KMS-11 (cell line): ENCODE data around the gene PGAP6.
"Not testable (repeated sequence)": the region's sequence is repeated elsewhere in the genome, so short reads cannot be mapped to it uniquely, and the experiment has no call there.

Experiments
- H2AFZ ChIP-seq: fragments of 200-600 bp; sonication (generic); 2 replicates; pipeline ENCODE4 v1.6.1; 2016; ENCODE audit warnings: antibody characterized with exemption, mixed run types, low read depth
- H3K27ac ChIP-seq: fragments of 200-600 bp; sonication (generic); 2 replicates; pipeline ENCODE4 v1.6.1; 2016; ENCODE audit warnings: mild to moderate bottlenecking, mixed run types
- H3K27me3 ChIP-seq: fragments of 200-600 bp; sonication (generic); 2 replicates; pipeline ENCODE4 v1.6.1; 2017; ENCODE audit warnings: mild to moderate bottlenecking, low read depth, mixed run types, moderate library complexity; ENCODE audit not compliant: insufficient read depth
- H3K36me3 ChIP-seq: fragments of 200-600 bp; sonication (generic); 2 replicates; pipeline ENCODE4 v1.6.1; 2017; ENCODE audit warnings: mild to moderate bottlenecking, mixed run types; ENCODE audit not compliant: insufficient read depth
- H3K4me1 ChIP-seq: fragments of 200-600 bp; sonication (generic); 2 replicates; pipeline ENCODE4 v1.6.1; 2016; ENCODE audit warnings: mild to moderate bottlenecking, low read depth, mixed run types; ENCODE audit not compliant: poor library complexity, severe bottlenecking
- H3K4me2 ChIP-seq: fragments of 200-600 bp; sonication (generic); 2 replicates; pipeline ENCODE4 v1.7.0; 2016; ENCODE audit warnings: mild to moderate bottlenecking, mixed run types
- H3K4me3 ChIP-seq: fragments of 200-600 bp; sonication (generic); IDR thresholded peaks from 2 replicates; pipeline ENCODE4 v1.6.1; 2017; ENCODE audit warnings: low read depth, low read length, mixed read lengths; ENCODE audit not compliant: insufficient read depth
- H3K79me2 ChIP-seq: fragments of 200-600 bp; sonication (generic); 2 replicates; pipeline ENCODE4 v1.6.1; 2016; ENCODE audit warnings: low read depth, mixed run types; ENCODE audit not compliant: insufficient read depth
- H3K9ac ChIP-seq: fragments of 200-600 bp; sonication (generic); 2 replicates; pipeline ENCODE4 v1.6.1; 2016; ENCODE audit warnings: mild to moderate bottlenecking, mixed run types
- H4K20me1 ChIP-seq: fragments of 200-600 bp; sonication (generic); 2 replicates; pipeline ENCODE4 v1.6.1; 2016; ENCODE audit warnings: mild to moderate bottlenecking, mixed run types; ENCODE audit not compliant: insufficient read depth
- TF ChIP-seq, protein P1 (sequence below): fragments of 200-600 bp; sonication (generic); conservative IDR thresholded peaks from 2 replicates; pipeline ENCODE4 v1.6.1; 2017; ENCODE audit warnings: low read depth, mild to moderate bottlenecking, antibody characterized with exemption, low read length, moderate library complexity, mixed read lengths

The PGAP6 gene

DNA sequence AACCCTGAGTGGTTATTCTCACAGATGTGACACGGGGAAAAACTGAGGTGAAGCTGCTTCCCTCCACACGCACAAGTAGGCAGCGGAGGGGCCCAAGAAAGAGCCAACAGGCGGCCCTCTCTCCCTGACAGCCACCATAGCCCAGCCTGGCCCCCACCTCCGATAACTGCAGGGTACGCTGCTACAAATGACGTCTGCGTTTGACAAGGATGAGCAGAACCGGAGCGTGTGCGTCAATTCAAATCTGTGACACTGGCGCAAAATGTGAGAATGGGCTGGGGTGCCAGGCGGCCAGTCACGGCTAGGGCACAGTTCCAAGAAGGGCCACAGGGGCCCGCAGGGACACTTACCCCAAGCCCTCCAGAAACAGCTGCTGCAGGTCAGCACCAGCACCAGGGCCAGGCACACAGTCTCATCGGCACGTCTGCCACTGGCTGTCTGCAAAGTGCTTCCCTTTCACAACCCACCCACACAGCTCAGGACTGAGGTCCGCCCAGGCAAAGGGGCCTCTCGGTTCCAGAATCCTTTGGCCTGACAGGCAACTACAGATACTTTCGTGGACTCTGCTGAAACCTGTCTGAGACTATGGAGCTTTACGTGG, 43.7 kb downstream of the PGAP6 start:
- no peaks in the 10 kb centered on the region for H4K20me1 ChIP-seq
- H3K36me3 ChIP-seq, result no peaks in the 10 kb centered on the region
- peaks cover 84% of the 10 kb centered on the region for H3K79me2 ChIP-seq
- H3K27ac ChIP-seq, result no peak overlapping the region
- no peaks in the 10 kb centered on the region for H3K27me3 ChIP-seq
- H3K4me1 ChIP-seq, result no peaks in the 10 kb centered on the region
- H2AFZ ChIP-seq, result no peak overlapping the region
- H3K4me3 ChIP-seq, result no peak overlapping the region
- TF ChIP-seq, protein P1, sequence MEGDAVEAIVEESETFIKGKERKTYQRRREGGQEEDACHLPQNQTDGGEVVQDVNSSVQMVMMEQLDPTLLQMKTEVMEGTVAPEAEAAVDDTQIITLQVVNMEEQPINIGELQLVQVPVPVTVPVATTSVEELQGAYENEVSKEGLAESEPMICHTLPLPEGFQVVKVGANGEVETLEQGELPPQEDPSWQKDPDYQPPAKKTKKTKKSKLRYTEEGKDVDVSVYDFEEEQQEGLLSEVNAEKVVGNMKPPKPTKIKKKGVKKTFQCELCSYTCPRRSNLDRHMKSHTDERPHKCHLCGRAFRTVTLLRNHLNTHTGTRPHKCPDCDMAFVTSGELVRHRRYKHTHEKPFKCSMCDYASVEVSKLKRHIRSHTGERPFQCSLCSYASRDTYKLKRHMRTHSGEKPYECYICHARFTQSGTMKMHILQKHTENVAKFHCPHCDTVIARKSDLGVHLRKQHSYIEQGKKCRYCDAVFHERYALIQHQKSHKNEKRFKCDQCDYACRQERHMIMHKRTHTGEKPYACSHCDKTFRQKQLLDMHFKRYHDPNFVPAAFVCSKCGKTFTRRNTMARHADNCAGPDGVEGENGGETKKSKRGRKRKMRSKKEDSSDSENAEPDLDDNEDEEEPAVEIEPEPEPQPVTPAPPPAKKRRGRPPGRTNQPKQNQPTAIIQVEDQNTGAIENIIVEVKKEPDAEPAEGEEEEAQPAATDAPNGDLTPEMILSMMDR, result no peak
- H3K9ac ChIP-seq, result no peak overlapping the region
- H3K4me2 ChIP-seq, result no peak overlapping the region

DNA sequence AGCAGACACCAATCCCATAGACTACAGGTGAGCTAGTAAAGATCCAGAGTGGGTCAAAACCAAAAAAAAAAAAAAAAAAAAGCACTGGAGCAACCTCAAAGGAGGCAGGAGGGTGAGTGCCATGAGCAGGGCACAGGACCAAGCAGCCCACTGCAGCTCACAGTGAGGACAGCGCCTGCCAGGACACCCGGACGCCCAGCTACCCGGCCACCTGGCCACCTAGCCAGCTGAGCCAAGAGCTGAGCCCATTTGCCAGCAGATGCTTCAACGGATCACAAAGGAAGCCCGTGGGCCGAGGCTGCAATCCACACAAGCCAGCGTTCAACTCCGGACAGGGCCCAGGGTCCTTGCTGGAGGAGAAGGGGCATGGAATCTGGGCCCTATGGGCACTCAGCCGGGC, 44.3 kb downstream of the PGAP6 start:
- Histone ChIP-seq H3K4me3 (no peak overlapping the region), H3K9ac (no peak overlapping the region), H3K27ac (no peak overlapping the region), H2AFZ (no peak overlapping the region), H3K4me1 (no peaks in the 10 kb centered on the region), H3K4me2 (no peak overlapping the region), H4K20me1 (no peaks in the 10 kb centered on the region), H3K79me2 (peaks cover 82% of the 10 kb centered on the region), H3K36me3 (no peaks in the 10 kb centered on the region), H3K27me3 (no peaks in the 10 kb centered on the region)
- TF ChIP-seq, protein P1, result no peak

DNA sequence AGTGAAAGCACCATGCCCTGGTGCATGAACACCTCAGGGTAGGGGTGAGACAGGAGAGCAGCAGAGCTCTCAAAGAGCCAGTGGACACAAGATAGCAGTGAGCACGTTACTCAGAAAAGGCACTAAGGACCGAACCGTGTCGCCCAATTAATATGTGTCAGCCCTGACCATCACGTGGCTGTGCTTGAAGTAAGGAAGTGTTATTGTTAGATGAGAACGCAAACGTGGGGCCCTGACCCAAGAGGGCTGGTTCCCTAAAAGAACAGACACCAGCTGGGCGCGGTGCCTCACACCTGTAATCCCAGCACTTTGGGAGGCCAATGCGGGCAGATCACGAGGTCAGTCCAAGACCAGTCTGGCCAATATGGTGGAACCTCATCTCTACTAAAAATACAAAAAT, 45.5 kb downstream of the PGAP6 start:
- H3K9ac ChIP-seq, result no peak overlapping the region
- no peaks in the 10 kb centered on the region for H3K4me1 ChIP-seq
- H3K27me3 ChIP-seq, result no peaks in the 10 kb centered on the region
- no peaks in the 10 kb centered on the region for H4K20me1 ChIP-seq
- no peak overlapping the region for H3K27ac ChIP-seq
- TF ChIP-seq, protein P1, result no peak
- H2AFZ ChIP-seq, result no peak overlapping the region
- no peak overlapping the region for H3K4me2 ChIP-seq
- no peaks in the 10 kb centered on the region for H3K36me3 ChIP-seq
- H3K79me2 ChIP-seq, result peaks cover 84% of the 10 kb centered on the region; the same call in 1 of the 2 replicates
- H3K4me3 ChIP-seq, result no peak overlapping the region

DNA sequence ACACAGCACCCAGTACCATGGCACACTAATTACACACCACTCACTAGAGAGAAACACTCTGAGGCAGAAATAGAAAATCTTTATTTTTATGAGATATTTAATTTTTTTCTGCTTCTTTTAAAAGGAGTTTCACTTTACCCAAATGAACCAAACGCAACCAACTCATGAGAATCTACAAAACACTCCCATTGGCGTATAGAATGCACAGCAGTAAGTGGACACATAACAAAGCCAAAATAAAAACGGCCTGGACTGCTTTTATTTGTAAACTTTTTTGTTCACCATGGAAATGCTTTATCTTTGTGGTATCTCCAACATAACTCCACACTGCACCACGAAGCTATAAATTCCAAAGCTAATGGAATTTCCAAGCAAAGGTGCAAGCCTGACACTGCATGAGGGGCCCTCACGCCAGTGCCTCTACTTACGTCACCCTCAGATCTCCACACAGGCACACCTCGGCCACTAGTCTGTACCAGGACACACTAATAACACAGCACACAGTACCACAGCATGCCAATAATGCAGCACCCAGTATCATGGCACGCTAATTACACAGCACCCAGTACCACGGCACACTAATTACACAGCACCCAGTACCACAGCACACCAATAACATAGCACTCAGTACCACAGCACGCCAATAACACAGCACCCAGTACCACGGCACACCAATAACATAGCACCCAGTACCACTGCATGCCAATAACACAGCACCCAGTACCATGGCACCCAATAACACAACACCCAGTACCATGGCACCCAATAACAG, 46.7 kb downstream of the PGAP6 start:
- not testable (repeated sequence) for H3K36me3 ChIP-seq, H3K27me3 ChIP-seq, H3K4me2 ChIP-seq, H3K9ac ChIP-seq, H3K4me3 ChIP-seq, H4K20me1 ChIP-seq, H2AFZ ChIP-seq, H3K4me1 ChIP-seq, H3K27ac ChIP-seq
- peaks cover 72% of the 10 kb centered on the region; the same call in 1 of the 2 replicates for H3K79me2 ChIP-seq

DNA sequence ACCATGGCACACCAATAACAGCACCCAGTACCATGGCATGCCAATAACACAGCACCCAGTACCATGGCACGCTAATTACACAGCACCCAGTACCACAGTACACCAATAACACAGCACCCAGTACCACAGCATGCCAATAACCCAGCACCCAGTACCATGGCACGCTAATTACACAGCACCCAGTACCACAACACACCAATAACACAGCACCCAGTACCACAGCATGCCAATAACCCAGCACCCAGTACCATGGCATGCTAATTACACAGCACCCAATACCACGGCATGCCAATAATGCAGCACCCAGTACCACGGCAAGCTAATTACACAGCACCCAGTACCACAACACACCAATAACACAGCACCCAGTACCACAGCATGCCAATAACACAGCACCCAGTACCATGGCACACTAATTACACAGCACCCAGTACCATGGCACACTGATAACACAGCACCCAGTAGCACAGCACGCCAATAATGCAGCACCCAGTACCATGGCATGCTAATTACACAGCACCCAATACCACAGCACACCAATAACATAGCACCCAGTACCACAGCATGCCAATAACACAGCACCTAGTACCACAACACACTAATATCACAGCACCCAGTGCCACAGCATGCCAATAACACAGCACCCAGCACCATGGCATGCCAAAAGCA, 47.5 kb downstream of the PGAP6 start:
- not testable (repeated sequence) for H3K36me3 ChIP-seq, H3K4me3 ChIP-seq, H3K27ac ChIP-seq, H2AFZ ChIP-seq, H3K27me3 ChIP-seq, H3K4me1 ChIP-seq, H3K4me2 ChIP-seq, H4K20me1 ChIP-seq, H3K9ac ChIP-seq
- peaks cover 65% of the 10 kb centered on the region; the same call in 1 of the 2 replicates for H3K79me2 ChIP-seq
